Activated naive CD4-positive, alpha-beta T cell treated with anti-CD3 and anti-CD28 coated beads, Interleukin-2, amount 50 U/mL, for 16 hours (primary cell): ENCODE data around the gene ADK.

ENCODE experiments used
- DNase-seq: peaks from one replicate; pipeline ENCODE4 v3.0.0-alpha.2; 2020

The ADK gene

GRCh38 chr10:74628136-74628535, 477.1 kb downstream of the ADK start:
- DNase-seq = no peak

- DNase-seq = no peak
Observed at GRCh38 chr10:74634995-74635536, 484.0 kb downstream of the ADK start.

GRCh38 chr10:74635655-74636054, 484.6 kb downstream of the ADK start:
- DNase-seq = no peak

- DNase-seq = no peak
Observed at GRCh38 chr10:74637685-74638084, 486.7 kb downstream of the ADK start.

- no peak for DNase-seq
Observed at GRCh38 chr10:74640134-74640921, 489.3 kb downstream of the ADK start.

- DNase-seq = no peak
Observed at GRCh38 chr10:74641659-74642058, 490.6 kb downstream of the ADK start.

- DNase-seq = no peak
Observed at GRCh38 chr10:74642901-74643595, 492.0 kb downstream of the ADK start.

GRCh38 chr10:74643596-74643975, 492.6 kb downstream of the ADK start:
- no peak for DNase-seq

GRCh38 chr10:74644738-74645137, 493.7 kb downstream of the ADK start:
- DNase-seq = no peak

GRCh38 chr10:74645692-74646091, 494.7 kb downstream of the ADK start:
- DNase-seq = no peak

- no peak for DNase-seq
Observed at GRCh38 chr10:74650613-74651012, 499.6 kb downstream of the ADK start.

GRCh38 chr10:74651565-74651964, 500.5 kb downstream of the ADK start:
- no peak for DNase-seq

- DNase-seq = no peak
Observed at GRCh38 chr10:74652664-74653063, 501.6 kb downstream of the ADK start.

- DNase-seq = no peak
Observed at GRCh38 chr10:74658511-74658910, 507.5 kb downstream of the ADK start.

- DNase-seq = no peak
Observed at GRCh38 chr10:74662635-74663034, 511.6 kb downstream of the ADK start.

- no peak for DNase-seq
Observed at GRCh38 chr10:74669210-74669609, 518.2 kb downstream of the ADK start.

GRCh38 chr10:74671716-74672115, 520.7 kb downstream of the ADK start:
- DNase-seq = no peak

GRCh38 chr10:74672430-74673165, 521.6 kb downstream of the ADK start:
- no peak for DNase-seq

GRCh38 chr10:74674927-74675326, 523.9 kb downstream of the ADK start:
- no peak for DNase-seq

GRCh38 chr10:74675484-74675883, 524.5 kb downstream of the ADK start:
- DNase-seq = no peak

GRCh38 chr10:74677951-74678350, 526.9 kb downstream of the ADK start:
- DNase-seq = no peak

- DNase-seq = no peak
Observed at GRCh38 chr10:74681917-74682627, 531.1 kb downstream of the ADK start.

GRCh38 chr10:74683067-74683466, 532.0 kb downstream of the ADK start:
- no peak for DNase-seq
